Mononuclear cell (primary cell): ENCODE measurements around the gene CMTR1. TPM values are rescaled to one million over a fixed set of nuclear protein-coding genes. Genes with fewer than 3 reads are reported as not detected.
A peak's percentile ranks its signal among the peaks of the same experiment; 100 is the strongest.

Experiments
- H3K27me3 ChIP-seq: 2 replicates; pipeline ENCODE4 v1.6.0; 2011; ENCODE audit warnings: low read length, control low read depth; ENCODE audit not compliant: insufficient read depth
- H3K4me1 ChIP-seq: 2 replicates; pipeline ENCODE4 v1.5.1; 2011; ENCODE audit warnings: mild to moderate bottlenecking, low read length, control low read depth; ENCODE audit not compliant: insufficient read depth
- H3K4me3 ChIP-seq: 2 replicates; pipeline ENCODE4 v1.5.1; 2011; ENCODE audit warnings: mild to moderate bottlenecking, low read length, moderate library complexity
- H3K9me3 ChIP-seq: 2 replicates; pipeline ENCODE4 v1.5.1; 2011; ENCODE audit warnings: low read depth, mild to moderate bottlenecking, control low read depth, low read length
- total RNA-seq: library from RNA; depleted of rRNA; stranded (reverse); fragments of >200 nt; gene quantifications from one replicate; pipeline ENCODE4 v1.2.3, GENCODE V29; 2012

The CMTR1 gene
- total RNA-seq, 1 donor, result 40.9 TPM

- Histone ChIP-seq H3K4me1 (peaks cover 76% of the 10 kb centered on the region), H3K27me3 (no peaks in the 10 kb centered on the region), H3K4me3 (peak overlapping the region; percentile 33), H3K9me3 (no peaks in the 10 kb centered on the region)
These were observed 83.3 kb downstream of the CMTR1 start for GRCh38 chr6:37516076-37516919.

GRCh38 chr6:37516920-37517405 lies 83.9 kb downstream of the CMTR1 start:
- Histone ChIP-seq H3K27me3 (no peaks in the 10 kb centered on the region), H3K4me3 (peak overlapping the region; percentile 33), H3K4me1 (peaks cover 82% of the 10 kb centered on the region), H3K9me3 (no peaks in the 10 kb centered on the region)

GRCh38 chr6:37517411-37517812 lies 84.4 kb downstream of the CMTR1 start:
- no peaks in the 10 kb centered on the region for H3K27me3 ChIP-seq
- no peaks in the 10 kb centered on the region for H3K9me3 ChIP-seq
- peak overlapping the region; percentile 33 for H3K4me3 ChIP-seq
- peaks cover 82% of the 10 kb centered on the region for H3K4me1 ChIP-seq

GRCh38 chr6:37518116-37518515 lies 85.1 kb downstream of the CMTR1 start:
- H3K4me1 ChIP-seq, result peaks cover 76% of the 10 kb centered on the region
- H3K4me3 ChIP-seq, result no peak overlapping the region
- H3K9me3 ChIP-seq, result no peaks in the 10 kb centered on the region
- no peaks in the 10 kb centered on the region for H3K27me3 ChIP-seq

- peaks cover 63% of the 10 kb centered on the region for H3K4me1 ChIP-seq
- no peak overlapping the region for H3K4me3 ChIP-seq
- H3K9me3 ChIP-seq, result no peaks in the 10 kb centered on the region
- no peaks in the 10 kb centered on the region for H3K27me3 ChIP-seq
These were observed 86.4 kb downstream of the CMTR1 start for GRCh38 chr6:37519461-37519860.

GRCh38 chr6:37520926-37521325 lies 87.9 kb downstream of the CMTR1 start:
- no peaks in the 10 kb centered on the region for H3K27me3 ChIP-seq
- peaks cover 48% of the 10 kb centered on the region for H3K4me1 ChIP-seq
- H3K9me3 ChIP-seq, result no peaks in the 10 kb centered on the region
- no peak overlapping the region for H3K4me3 ChIP-seq

GRCh38 chr6:37521674-37522073 lies 88.7 kb downstream of the CMTR1 start:
- H3K4me1 ChIP-seq, result peaks cover 41% of the 10 kb centered on the region
- no peak overlapping the region for H3K4me3 ChIP-seq
- no peaks in the 10 kb centered on the region for H3K9me3 ChIP-seq
- no peaks in the 10 kb centered on the region for H3K27me3 ChIP-seq

- Histone ChIP-seq H3K4me1 (peaks cover 29% of the 10 kb centered on the region), H3K9me3 (no peaks in the 10 kb centered on the region), H3K4me3 (no peak overlapping the region), H3K27me3 (no peaks in the 10 kb centered on the region)
These were observed 89.8 kb downstream of the CMTR1 start for GRCh38 chr6:37522836-37523235.

- H3K9me3 ChIP-seq, result no peaks in the 10 kb centered on the region
- no peak overlapping the region for H3K4me3 ChIP-seq
- peaks cover 23% of the 10 kb centered on the region for H3K4me1 ChIP-seq
These were observed 90.4 kb downstream of the CMTR1 start for GRCh38 chr6:37523412-37523811.

GRCh38 chr6:37524025-37524969 lies 91.3 kb downstream of the CMTR1 start:
- no peak overlapping the region for H3K4me3 ChIP-seq
- no peaks in the 10 kb centered on the region for H3K9me3 ChIP-seq
- peaks cover 15% of the 10 kb centered on the region for H3K4me1 ChIP-seq
- H3K27me3 ChIP-seq, result no peaks in the 10 kb centered on the region

More at GRCh38 chr6:37523412-37523811, 90.4 kb downstream of the CMTR1 start:
- H3K27me3 ChIP-seq, result no peaks in the 10 kb centered on the region

GRCh38 chr6:37524970-37525318 lies 91.9 kb downstream of the CMTR1 start:
- Histone ChIP-seq H3K27me3 (no peaks in the 10 kb centered on the region), H3K4me3 (no peak overlapping the region), H3K4me1 (peaks cover 14% of the 10 kb centered on the region), H3K9me3 (no peaks in the 10 kb centered on the region)

- H3K4me1 ChIP-seq, result peaks cover 12% of the 10 kb centered on the region
- H3K4me3 ChIP-seq, result no peak overlapping the region
- no peaks in the 10 kb centered on the region for H3K9me3 ChIP-seq
- H3K27me3 ChIP-seq, result no peaks in the 10 kb centered on the region
These were observed 92.7 kb downstream of the CMTR1 start for GRCh38 chr6:37525460-37526357.

- no peaks in the 10 kb centered on the region for H3K4me1 ChIP-seq
- no peaks in the 10 kb centered on the region for H3K9me3 ChIP-seq
- H3K27me3 ChIP-seq, result peaks cover 8% of the 10 kb centered on the region
- H3K4me3 ChIP-seq, result no peak overlapping the region
These were observed 95.5 kb downstream of the CMTR1 start for GRCh38 chr6:37528541-37528940.

GRCh38 chr6:37530297-37530696 lies 97.3 kb downstream of the CMTR1 start:
- Histone ChIP-seq H3K9me3 (no peaks in the 10 kb centered on the region), H3K4me3 (no peak overlapping the region), H3K4me1 (no peaks in the 10 kb centered on the region), H3K27me3 (peaks cover 21% of the 10 kb centered on the region)
